Measurements from ENCODE around the gene EEF1AKMT3.
A peak's percentile ranks its signal among the peaks of the same experiment; 100 is the strongest.

Gene EEF1AKMT3

DNA sequence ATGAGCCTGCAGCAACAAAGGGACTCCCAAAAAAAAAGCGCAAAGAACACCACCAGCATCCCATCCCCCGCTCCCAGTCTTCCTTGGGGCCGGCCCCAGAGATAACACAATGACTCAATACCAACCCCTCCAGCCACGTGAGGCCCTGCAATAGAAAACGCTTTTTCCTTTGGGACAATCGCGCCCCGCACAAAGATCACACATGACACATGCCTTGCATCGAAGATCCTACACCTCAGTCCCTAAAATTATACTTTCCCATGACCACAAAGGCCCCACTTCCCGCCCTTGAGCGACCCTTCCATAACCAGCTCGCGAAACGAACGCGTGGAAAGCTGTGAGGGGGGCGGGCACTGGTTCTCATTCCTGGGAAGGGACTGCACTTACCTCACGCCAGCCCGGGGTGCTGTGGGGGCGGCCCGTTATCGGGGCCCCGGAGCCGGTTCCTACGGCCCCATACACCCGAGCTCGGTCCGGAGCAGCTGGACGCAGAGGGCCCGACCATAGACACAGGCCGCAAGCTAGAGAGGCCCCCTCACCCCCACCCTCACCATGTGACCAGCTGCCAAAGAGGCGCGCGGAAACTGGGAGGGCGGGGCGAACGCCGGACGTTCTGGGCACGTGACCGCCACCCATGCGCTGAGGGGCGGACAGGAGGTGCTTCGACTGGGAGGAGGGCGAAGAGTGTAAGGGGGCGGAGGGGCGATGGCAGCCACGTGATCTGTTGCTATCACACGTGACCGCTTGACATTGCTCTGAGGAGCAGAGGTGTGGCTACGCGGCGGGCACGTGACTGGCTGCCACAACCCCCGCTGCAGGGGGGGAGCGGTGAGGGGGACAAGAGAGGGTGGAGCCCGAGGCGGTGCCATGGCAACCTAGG lies 20.4 kb upstream of the EEF1AKMT3 start, which contains the start of gene CDK4:
TSS of gene CDK4 (minus strand) at position 523 of the 880 bp plus-strand sequence. CDS start 593 bp downstream, outside the sequence.
- DNase-seq = peak; percentile 100

DNA sequence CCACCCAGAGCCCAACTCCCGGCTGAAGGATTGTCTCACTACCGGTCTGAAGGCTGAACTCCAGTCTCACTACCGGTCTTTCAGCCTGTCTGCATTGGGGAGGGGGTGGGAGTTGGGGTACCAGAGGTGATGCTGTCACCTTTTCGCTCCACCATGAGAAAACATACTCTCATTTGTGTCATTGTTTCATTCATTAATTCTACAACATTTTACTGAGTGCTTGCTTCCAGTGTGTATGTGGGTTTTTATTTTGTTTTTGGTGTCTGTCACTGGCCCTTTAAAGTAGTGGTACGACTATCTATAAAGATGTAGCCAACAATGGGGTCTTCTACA lies 19.8 kb upstream of the EEF1AKMT3 start:
- no peak for DNase-seq

DNA sequence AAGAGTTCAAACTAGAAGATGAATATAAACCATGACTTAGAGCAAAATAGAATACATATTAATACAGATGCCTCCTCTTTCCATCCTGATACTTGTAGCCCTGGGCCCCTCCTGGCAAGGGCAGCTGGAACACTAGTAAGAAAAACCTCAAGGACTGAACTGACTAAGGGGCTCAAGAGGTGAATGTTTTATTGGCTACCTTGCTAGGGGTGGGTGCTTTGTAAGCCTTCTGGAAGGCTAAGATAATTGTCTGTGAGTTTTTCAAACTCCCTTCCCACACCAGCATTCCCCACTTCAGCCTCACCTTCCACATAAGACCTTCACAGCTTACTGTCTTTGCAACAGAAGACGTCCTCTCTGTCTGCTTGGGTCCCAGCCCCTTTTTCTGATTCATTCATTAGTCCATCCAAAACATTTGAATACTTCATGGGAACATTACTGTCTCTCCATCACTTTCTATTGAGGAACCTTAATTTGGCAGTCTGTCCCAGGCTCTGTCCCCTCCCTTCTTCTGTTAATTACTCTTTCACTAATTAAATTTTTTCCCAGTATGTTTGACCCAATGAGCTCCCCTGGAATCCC lies 18.6 kb upstream of the EEF1AKMT3 start:
- DNase-seq = no peak

DNA sequence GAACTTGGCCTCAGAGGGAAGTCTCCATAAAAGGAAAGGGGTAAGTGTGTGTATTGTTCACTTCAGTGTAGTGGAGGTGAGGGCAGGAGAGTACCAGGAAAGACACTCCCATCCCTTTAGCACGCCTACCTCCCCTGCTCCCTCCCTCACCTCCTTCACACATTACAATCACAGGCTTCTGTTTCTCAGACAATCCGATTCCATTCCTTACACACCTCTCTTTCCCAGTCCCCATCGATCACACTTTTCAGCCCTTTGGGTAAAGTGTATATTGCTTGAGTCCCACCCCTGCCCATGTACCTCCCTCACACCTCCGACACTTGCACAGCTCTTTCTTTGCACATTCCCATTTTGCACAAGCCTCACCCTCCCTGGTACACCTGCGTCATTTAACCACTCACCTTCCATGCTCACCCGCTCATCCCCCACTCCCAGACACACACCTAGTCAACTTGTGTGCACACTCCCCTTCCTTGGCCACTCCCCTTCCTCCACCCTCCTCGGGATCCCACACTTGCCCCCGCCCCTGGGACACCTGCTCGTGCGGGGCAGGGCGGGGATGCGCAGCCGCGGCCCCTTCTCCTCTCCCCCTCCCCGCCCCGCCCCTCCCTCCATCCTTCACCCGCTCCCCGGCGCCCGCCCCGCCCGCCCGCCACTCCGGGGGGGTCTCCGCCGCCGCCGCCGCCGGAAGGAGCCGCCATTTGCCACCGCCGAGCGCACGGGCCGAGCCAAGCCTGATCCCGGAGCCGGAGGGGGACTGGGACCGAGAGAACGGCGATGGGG lies 17.8 kb upstream of the EEF1AKMT3 start, which contains the start of gene MARCHF9:
TSS of gene MARCHF9 (plus strand) at position 693 of the 783 bp plus-strand sequence. CDS start 426 bp downstream, outside the sequence.
- peak; percentile 63 for DNase-seq

DNA sequence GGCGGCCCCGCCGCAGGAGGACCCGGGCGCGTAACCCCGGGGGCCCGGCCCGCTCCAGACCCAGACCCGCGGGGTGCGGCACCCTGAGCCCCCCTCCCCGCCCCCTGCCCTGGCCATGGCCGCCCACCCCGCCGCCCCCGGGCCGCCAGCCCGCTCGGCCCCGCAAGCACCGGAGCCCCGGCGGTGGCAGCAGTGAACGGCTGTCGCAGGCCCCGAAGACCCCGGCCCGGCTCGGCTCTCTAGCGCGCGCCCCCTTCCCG lies 17.3 kb upstream of the EEF1AKMT3 start:
- no peak for DNase-seq

DNA sequence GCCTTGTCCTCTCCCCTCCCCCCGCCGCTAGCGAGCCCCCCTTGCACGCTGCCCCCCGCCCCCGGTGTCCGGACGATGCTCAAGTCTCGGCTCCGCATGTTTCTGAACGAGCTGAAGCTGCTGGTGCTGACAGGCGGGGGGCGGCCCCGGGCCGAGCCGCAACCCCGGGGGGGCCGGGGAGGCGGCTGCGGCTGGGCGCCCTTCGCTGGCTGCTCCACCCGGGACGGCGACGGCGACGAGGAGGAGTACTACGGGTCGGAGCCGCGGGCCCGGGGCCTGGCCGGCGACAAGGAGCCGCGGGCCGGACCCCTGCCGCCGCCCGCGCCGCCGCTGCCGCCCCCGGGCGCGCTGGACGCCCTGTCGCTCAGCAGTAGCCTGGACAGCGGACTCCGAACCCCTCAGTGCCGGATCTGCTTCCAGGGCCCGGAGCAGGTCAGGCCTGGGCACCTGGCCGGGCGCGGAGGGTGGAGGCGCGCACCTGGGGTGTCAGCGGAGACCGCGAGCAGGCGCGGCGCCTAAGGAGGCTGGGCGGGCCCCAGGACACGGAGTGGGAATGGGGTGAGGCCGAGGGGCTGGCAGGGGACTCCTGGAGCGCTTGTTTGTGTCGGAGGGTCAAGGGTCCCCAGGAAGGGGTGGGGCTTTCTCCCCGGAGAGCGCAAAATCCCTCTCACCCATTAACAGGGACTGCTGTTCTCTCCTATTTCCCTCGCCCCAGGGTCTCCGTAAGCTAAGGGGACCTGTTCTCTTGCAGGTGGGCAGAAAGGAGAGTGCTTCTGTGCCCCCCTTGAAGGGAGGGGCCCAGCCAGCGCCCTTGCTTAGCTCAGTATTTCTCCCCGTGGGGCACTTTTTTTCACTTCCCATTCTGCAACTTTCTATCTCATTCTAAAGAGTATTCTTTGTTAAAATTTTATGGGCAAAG lies 16.7 kb upstream of the EEF1AKMT3 start:
- DNase-seq = no peak

DNA sequence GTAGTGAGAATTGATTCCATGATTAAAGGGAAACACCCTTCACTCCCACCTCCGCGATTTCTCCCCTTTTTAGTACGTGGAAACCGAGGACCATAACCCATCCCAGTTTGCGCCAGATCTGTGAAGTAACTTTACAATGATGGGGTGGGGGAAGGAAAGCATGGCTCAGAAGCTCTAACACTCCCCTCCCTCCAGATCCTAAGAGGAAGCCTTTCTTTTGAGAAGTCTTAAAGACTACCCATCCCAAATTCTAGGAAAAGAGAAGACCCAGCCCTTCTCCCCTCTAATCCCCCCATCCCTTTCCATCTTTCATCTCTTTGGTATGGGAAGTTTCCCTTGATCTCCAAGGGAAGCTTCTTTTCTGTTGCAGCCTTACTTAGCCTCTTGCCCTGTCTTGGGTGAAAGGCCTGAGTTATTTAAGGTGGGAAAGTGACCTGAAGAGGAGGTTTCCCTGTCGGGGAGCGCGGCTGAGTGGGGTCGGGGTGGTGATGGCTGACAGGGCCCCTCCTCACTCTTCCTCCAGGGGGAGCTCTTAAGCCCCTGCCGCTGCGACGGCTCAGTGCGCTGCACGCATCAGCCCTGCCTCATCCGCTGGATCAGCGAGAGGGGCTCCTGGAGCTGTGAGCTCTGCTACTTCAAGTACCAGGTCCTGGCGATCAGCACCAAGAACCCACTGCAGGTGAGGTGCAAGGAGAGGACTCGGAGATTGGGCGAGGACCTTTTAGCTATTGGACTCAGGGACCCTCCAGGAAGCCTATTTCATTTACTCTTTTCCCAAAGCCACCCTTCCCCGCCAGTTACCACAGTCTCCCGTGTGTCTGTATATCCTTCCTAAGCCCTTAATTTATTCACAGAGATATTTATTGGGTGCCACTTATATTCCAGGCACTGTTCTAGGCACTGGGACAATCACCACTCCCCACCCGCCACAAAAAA lies 15.7 kb upstream of the EEF1AKMT3 start:
- no peak for DNase-seq

DNA sequence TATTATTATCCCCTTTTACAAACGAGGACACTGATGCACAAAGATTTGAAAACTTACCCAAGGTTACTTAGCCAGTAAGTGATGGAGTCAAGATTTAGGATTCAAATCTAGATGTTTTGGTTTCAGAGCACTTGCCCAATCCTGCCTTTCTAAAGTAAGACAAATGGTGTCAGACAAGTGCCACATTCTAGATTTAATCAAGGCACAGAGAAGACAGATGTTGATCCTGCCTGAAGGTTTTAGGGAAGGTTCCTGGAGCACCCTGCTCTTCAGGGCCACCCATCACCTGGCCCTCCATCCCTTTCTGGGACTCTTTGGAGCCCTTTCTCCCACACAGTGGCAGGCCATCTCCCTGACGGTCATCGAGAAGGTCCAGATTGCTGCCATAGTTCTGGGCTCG lies 14.6 kb upstream of the EEF1AKMT3 start:
- DNase-seq = no peak

DNA sequence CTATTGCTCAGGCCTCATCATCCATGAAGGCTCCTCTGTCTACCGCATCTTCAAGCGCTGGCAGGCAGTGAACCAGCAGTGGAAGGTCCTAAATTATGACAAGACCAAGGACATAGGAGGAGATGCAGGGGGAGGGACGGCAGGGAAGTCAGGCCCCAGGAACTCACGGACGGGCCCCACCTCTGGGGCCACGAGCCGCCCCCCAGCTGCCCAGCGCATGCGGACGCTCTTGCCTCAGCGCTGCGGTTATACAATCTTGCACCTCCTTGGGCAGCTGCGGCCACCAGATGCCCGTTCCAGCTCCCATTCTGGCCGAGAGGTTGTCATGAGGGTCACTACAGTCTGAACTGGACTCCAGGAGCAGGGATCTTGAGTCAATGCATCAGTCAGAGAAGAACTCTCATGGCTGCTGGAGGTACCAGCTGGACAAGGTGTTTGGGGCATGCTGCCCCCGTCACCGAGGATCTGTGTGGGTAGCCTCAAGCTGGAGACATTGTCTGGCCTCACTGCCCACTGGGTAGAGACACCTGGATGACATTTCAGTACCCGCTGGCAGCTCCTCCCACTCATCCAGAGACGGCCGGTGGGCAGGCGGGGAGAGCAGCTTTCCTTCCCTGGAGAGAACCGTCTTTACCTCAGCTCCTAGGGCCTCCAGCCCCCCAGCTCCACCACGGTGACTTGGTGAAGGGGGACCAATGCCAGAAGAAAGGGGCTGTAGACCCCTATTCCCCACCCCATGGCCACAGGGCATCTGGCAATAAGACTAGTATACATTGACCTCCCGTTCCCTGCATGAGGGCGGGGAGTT lies 13.7 kb upstream of the EEF1AKMT3 start:
- DNase-seq = no peak

DNA sequence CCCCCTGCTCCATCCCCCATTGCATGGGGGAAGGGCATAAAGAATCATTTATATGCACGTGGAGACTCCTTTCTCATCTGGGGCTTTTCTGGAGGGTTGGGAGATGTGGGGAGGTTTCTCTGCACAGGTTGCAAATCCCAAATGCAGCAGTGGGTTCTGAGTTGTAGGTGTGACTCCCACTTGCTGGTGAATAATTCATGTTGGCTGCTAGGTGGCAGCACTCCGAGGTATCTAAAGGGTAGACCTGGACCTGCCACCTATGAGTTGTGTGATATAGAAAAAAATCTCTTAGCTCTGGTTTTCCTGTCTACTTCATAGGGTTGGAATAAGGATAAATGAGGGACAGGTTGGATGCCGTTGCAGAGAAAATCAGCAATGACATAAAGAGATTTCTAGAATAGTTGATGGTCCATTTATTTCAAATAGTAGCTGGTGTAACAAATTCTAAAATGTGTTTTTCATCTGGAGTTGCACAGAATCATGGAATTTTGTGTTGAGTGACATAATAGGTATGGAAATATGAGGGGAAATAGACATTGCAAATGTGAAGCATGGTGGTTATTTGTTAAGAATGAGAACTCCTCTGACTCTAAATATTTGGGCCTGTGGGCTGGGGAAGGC lies 12.9 kb upstream of the EEF1AKMT3 start:
- no peak for DNase-seq

DNA sequence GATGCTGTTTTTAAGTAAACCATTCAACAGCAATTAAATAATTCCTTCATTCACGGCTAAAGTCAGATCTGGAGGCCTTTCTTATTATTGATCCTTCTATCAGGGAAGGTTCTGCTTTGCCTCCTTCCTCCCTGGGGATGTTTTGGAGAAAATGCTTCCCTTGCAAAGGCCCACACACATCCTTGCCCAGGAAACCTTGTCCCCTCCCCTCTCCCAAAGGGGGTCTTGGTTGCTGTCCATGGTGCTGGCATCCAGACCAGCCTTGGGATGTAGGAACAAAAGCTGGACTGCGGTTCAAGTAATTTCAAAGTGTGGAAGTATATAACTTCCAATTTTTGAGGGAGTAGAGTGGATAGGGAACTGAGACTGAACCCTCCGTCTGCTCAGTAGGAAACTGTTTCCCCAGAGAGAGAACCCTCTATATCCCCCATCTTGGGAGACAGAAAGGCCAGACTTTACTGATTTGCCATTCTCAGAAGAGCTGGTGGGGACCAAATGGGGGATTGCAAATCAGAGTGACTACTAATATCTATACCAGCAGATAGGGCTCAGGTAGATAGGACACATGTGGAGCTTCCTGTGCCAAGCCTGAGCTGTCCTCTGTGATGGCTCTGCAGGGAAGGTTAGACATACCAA lies 11.9 kb upstream of the EEF1AKMT3 start:
- no peak for DNase-seq

DNA sequence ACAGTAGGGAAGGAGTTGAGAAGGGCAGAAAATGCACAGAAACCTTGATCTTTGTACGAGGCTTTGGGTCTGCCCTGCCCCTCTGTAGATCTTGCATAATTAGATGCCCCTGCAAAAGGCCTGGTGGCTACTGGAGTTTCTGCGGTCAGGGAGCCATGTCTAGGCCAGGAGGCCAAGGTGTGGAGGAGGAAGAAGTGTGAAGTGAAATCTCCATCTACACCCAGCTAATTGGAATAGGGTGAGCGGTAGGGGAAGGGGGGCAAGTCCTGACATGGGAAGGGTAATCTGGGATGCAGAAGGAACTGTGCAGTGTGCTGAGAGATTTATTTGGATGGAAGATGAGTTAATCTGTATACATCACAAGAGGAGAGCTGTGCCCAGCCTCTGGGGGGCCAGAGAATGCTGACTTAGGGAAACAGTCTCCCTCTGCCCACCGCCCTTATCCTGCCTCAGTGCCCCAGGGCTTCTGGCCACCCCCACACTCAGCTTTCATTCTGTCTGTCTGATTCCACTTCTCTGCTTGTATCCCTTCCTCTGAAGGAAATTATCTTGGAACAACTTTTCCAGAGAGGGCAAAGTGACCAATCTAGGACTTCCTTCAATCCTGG lies 10.9 kb upstream of the EEF1AKMT3 start:
- DNase-seq = no peak

DNA sequence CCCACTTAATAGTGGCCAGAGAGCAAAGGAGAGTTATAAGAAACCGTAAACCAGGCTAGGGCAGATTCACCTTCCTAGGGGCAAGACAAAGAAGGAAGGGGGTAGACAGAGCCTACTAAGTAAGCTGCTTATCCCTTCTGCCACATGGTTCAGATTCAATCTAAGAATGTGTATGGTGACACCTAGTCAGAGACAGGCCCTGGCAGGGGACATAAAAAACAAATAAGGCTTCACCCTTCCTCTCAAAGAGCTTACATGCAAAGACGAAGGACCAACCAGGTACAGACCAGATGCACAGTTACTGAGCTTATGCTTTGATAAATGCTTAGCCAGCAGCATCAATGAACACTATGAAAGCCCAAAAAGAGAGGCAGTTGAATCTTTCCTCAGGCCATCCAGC lies 10.0 kb upstream of the EEF1AKMT3 start:
- no peak for DNase-seq

DNA sequence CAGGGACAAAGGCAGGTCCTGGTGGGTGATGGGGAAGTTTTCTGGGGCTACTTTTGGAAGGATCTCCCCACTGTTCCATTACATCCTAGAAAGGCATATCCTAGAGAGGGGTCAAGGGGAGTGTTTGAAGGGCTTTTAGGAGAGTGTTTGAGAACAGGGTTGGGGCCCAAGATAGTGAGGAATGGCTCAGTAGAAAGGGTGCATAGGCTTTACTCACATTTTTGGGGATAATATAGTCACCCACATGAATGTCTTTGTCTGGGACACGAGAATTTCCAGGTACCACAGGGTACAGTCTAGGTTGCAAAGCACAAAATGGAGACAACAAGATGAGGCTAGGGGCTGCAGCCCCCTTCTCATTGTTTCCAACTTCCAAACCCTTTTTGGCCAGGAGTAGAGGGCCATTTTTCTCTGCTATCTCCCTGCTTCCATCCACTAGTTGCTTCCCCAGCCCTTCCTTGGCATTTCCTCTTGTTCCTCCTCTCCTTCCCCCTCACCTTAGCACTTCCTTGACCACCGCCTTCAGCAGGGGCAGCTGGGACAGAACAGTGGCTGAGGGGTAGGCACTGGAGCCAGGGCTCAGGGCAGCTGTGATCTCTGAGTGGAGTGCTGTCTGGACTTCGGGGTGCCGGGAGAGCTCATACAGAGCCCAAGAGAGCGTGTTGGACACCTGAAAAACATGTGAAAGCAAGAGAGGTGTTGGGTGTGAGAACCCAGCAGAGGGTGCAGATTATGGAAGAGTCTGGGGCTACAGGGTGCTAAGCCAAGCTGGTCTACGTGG lies 8.3 kb upstream of the EEF1AKMT3 start:
- DNase-seq = no peak

DNA sequence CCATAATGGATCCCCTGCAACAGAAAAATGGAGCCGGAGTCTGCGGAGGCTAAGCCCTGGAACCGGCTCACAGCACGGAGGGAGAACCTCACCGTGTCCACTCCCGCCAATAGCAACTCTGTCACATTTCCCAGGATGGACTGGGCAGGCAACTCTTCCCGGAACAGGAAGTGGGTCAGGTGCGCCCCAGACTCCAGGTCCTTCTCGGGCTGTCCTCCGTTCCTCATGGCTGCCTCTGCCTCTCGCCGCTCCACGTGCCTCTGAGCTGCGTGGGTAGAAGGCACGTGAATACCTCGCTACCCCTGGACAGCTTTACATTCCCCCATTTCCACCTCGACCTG lies 7.8 kb upstream of the EEF1AKMT3 start:
- DNase-seq = no peak

DNA sequence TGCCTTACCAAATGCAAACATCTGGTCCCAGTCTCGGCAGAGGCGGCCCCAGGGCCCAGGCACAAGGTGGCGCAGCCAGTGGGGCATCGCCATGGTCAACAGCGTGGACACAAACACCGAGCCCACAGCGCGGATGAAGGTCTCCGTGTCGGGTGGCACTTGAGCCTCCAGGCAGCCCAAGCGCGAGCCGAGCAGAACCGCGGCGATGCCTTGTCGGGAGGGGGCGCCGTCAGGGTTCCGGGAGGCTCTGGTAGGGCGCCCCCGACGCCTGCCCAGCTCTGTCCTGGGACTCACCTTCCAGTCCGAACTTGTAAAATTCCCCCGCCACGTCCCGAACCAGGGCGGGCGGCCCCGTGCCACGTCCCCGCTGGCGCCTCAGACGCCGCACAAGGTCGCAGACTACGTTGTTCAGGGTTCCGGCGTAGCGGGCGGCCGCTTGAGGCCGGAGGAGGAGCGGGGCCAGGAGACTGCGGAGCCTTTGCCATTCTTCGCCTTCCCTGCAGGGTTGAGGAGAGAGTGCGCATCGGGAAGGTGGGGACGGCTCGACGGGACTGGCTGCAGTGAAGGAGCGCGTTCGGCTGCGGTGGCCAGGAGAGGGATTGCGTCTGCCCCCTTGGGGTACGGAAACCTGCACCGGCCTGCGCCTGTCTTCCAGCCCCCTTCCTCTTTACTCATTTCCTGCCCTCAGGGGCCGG lies 7.3 kb upstream of the EEF1AKMT3 start:
- DNase-seq = no peak

DNA sequence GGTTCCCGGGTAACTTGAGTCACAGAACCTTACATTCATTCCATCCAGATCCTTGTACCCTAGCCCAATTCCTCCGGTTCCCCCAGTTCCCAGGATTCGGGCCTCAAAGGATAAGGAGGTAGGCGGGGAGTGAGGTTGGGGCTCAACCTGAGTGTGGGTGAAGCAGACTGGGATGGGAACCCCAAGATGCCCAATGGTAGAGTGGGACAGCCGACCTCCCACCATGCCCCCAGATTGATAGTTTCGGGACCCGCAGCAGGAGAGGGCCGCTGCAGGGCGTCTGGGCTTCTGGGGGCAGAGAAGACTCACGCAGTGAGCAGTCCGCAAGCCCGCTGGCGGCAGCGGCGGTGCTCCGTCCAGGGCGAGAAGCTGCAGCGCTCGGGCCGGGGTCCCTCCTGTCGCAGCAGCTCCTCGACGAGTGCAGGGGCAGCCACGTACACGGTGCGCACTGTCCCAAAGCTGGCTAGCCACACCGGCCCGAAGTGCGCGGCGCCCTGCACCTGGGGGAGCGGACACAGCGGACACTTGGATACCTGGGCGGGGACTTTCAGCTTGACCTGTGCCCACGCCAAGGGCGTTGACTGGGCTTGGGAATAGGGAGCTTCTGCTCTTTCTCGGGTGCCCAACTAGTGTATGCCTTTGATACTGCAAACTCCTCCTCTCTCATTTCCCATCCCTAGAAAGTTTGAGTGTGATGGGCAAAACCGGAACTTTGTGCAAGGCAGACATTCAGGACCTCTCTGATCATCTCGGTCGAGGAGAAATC lies 6.5 kb upstream of the EEF1AKMT3 start:
- DNase-seq = no peak
